BJ (cell line): ENCODE results near the gene SLK. TPM values are rescaled to one million over a fixed set of nuclear protein-coding genes. Genes with fewer than 3 reads are reported as not detected.

Experiments
- CTCF ChIA-PET: fragments of 350-600 bp; formaldehyde crosslinking; extraction: SDS; loops from one replicate; lab custom pipeline; 2021; ENCODE audit warnings: antibody characterized with exemption, inconsistent platforms; lab: Yijun Ruan, JAX
- POLR2A ChIA-PET: fragments of 300-600 bp; sonication (Branson Sonifier 250); formaldehyde crosslinking; extraction: SDS; loops from one replicate; lab custom pipeline; 2021; ENCODE audit warnings: antibody characterized with exemption; lab: Charles Lee
- DNase-seq: peaks from one replicate; pipeline ENCODE4 v3.0.0-alpha.2; 2011; ENCODE audit warnings: low read depth
- H3K27me3 ChIP-seq: 2 replicates; pipeline ENCODE4 v1.6.0; 2011; ENCODE audit warnings: low read length; ENCODE audit not compliant: control insufficient read depth, insufficient read depth
- H3K36me3 ChIP-seq: 2 replicates; pipeline ENCODE4 v1.5.1; 2011; ENCODE audit warnings: low read length; ENCODE audit not compliant: control insufficient read depth, insufficient read depth
- H3K4me3 ChIP-seq: 2 replicates; pipeline ENCODE4 v1.5.1; 2011; ENCODE audit warnings: low read depth, mild to moderate bottlenecking, control low read depth, low read length
- polyA plus RNA-seq: library from polyadenylated mRNA; depleted of rRNA; stranded (reverse); fragments of >200 nt; gene quantifications from 2 replicates; pipeline ENCODE4 v1.2.3, GENCODE V29; 2011
- TF ChIP-seq, protein P1 (sequence below): IDR thresholded peaks from 2 replicates; pipeline ENCODE4 v1.5.1; 2011; ENCODE audit warnings: low read depth, mild to moderate bottlenecking, control low read depth, inconsistent platforms, low read length, moderate library complexity; ENCODE audit not compliant: insufficient read depth

Gene SLK
- polyA plus RNA-seq, 1 experiment: 3.5 TPM

- Histone ChIP-seq H3K4me3 (no peak overlapping the region), H3K36me3 (no peaks in the 10 kb centered on the region), H3K27me3 (no peaks in the 10 kb centered on the region)
- POLR2A ChIA-PET: no interaction called here
- CTCF ChIA-PET: interaction anchor here (1.3 to 2.4 kb wide), 3 partner anchors 10 to 25 kb away, joined by 3 to 5 read pairs (median 4); no protein-coding TSS in a partner anchor
- TF ChIP-seq, protein P1, sequence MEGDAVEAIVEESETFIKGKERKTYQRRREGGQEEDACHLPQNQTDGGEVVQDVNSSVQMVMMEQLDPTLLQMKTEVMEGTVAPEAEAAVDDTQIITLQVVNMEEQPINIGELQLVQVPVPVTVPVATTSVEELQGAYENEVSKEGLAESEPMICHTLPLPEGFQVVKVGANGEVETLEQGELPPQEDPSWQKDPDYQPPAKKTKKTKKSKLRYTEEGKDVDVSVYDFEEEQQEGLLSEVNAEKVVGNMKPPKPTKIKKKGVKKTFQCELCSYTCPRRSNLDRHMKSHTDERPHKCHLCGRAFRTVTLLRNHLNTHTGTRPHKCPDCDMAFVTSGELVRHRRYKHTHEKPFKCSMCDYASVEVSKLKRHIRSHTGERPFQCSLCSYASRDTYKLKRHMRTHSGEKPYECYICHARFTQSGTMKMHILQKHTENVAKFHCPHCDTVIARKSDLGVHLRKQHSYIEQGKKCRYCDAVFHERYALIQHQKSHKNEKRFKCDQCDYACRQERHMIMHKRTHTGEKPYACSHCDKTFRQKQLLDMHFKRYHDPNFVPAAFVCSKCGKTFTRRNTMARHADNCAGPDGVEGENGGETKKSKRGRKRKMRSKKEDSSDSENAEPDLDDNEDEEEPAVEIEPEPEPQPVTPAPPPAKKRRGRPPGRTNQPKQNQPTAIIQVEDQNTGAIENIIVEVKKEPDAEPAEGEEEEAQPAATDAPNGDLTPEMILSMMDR: no peak
- no peak for DNase-seq
Measured at GRCh38 chr10:104056619-104057273, 89.8 kb downstream of the SLK start.

- Histone ChIP-seq H3K4me3 (no peak overlapping the region), H3K36me3 (no peaks in the 10 kb centered on the region), H3K27me3 (no peaks in the 10 kb centered on the region)
- TF ChIP-seq, protein P1: no peak
- DNase-seq: no peak
- POLR2A ChIA-PET: no interaction called here
- CTCF ChIA-PET: no interaction called here
Measured at GRCh38 chr10:104057717-104058116, 90.8 kb downstream of the SLK start.

GRCh38 chr10:104059364-104059763, 92.4 kb downstream of the SLK start:
- POLR2A ChIA-PET: no interaction called here
- no peak for DNase-seq
- Histone ChIP-seq H3K36me3 (no peaks in the 10 kb centered on the region), H3K4me3 (no peak overlapping the region), H3K27me3 (peaks cover 2% of the 10 kb centered on the region; the same call in 1 of the 2 replicates)
- TF ChIP-seq, protein P1: no peak
- CTCF ChIA-PET: interaction anchor here (1.0 to 1.2 kb wide), 2 partner anchors 41 to 172 kb away, joined by 3 to 4 read pairs; no protein-coding TSS in a partner anchor

DNA sequence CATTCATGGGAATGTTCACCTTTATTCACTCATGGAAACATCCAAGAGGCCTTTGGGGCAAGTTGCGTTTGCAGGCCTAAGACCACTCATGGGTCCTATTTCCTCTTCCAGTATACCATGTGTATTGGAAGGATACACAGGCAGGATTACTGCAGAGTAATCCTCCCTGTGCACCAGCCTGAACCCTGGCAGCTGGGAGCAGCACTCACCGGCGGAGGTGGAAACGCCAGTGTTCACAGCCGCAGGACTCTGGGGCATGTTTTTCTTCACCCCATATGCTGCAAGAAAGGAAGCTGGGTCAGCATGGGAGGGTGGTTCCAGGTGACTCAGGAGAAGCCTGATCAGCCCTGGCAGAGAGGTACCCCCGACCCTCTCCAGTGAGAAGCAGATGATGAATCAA, 94.3 kb downstream of the SLK start:
- POLR2A ChIA-PET: no interaction called here
- TF ChIP-seq, protein P1: no peak
- CTCF ChIA-PET: interaction anchor here (0.6 to 1.7 kb wide), 3 partner anchors 12 to 103 kb away, joined by 3 to 7 read pairs (median 3); partner anchors contain the start of gene SFR1
- Histone ChIP-seq H3K27me3 (peaks cover 4% of the 10 kb centered on the region), H3K36me3 (no peaks in the 10 kb centered on the region), H3K4me3 (no peak overlapping the region)
- DNase-seq: no peak

DNA sequence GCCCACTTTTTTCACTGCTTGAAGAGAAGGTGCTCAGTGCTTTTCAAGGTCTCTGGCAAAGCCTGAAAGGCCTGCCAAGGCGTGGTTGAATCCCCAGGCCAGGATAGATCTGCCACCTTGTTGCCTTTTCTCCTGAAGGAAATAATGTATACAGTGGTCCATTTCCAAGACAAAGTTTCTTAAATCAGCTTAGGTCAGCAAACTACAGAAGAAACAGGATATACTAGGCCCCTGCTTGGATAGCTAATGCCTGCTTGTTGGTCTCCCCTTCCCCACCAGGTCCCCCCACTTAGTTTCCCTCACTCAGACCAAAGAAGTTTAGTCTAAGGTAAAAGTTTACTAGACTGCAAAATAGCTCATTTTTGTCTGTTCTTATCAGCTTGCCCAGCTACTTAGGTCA, 98.8 kb downstream of the SLK start:
- TF ChIP-seq, protein P1: no peak
- Histone ChIP-seq H3K36me3 (no peaks in the 10 kb centered on the region), H3K4me3 (no peak overlapping the region), H3K27me3 (peaks cover 5% of the 10 kb centered on the region)
- ChIA-PET POLR2A (no interaction called here), CTCF (interaction anchor here (0.9 to 2.3 kb wide), 2 partner anchors 10 to 11 kb away, joined by 3 to 5 read pairs; no protein-coding TSS in a partner anchor)
- DNase-seq: no peak
